GM19455 (cell line): ENCODE results near the gene SLC34A1.

ENCODE experiments used
- ATAC-seq: cut with Tn5 transposase; IDR thresholded peaks from one replicate; pipeline ENCODE4 v1.9.1; 2021; ENCODE audit not compliant: unreplicated experiment

The SLC34A1 gene

GRCh38 chr5:177385720-177386119, 1.5 kb downstream of the SLC34A1 start:
- no peak for ATAC-seq

- no peak for ATAC-seq
Measured at GRCh38 chr5:177386542-177386941, 2.3 kb downstream of the SLC34A1 start.

- ATAC-seq, result no peak
Measured at GRCh38 chr5:177387405-177387804, 3.2 kb downstream of the SLC34A1 start.

GRCh38 chr5:177388521-177389052, 4.4 kb downstream of the SLC34A1 start:
- no peak for ATAC-seq

GRCh38 chr5:177389241-177390169, 5.3 kb downstream of the SLC34A1 start:
- peak; percentile 57 for ATAC-seq

GRCh38 chr5:177390363-177391300, 6.4 kb downstream of the SLC34A1 start:
- peak; percentile 56 for ATAC-seq

GRCh38 chr5:177392765-177393164, 8.5 kb downstream of the SLC34A1 start:
- no peak for ATAC-seq

- no peak for ATAC-seq
Measured at GRCh38 chr5:177393206-177393765, 9.1 kb downstream of the SLC34A1 start.

- ATAC-seq, result no peak
Measured at GRCh38 chr5:177393990-177394389, 9.8 kb downstream of the SLC34A1 start.

GRCh38 chr5:177396078-177396477, 11.8 kb downstream of the SLC34A1 start:
- no peak for ATAC-seq

GRCh38 chr5:177396807-177397206, 12.6 kb downstream of the SLC34A1 start:
- ATAC-seq, result no peak

- ATAC-seq, result no peak
Measured at GRCh38 chr5:177397875-177398390, 13.7 kb downstream of the SLC34A1 start.

- no peak for ATAC-seq
Measured at GRCh38 chr5:177399997-177400868, 16.0 kb downstream of the SLC34A1 start, which contains the start of gene PFN3. Gene PFN3, minus strand, starts transcription at chr5:177400661. Its CDS starts 85 bp downstream, at chr5:177400576.

GRCh38 chr5:177402271-177403043, 18.2 kb downstream of the SLC34A1 start:
- no peak for ATAC-seq

GRCh38 chr5:177403102-177403791, 19.0 kb downstream of the SLC34A1 start:
- peak; percentile 15 for ATAC-seq

- ATAC-seq, result peak; percentile 84
Measured at GRCh38 chr5:177403792-177404640, 19.8 kb downstream of the SLC34A1 start.

- no peak for ATAC-seq
Measured at GRCh38 chr5:177404641-177405179, 20.5 kb downstream of the SLC34A1 start.
